ENCODE measurements around the gene SCN3A. TPM values are rescaled to one million over a fixed set of nuclear protein-coding genes. Genes with fewer than 3 reads are reported as not detected.

The SCN3A gene
- polyA plus RNA-seq, 1 donor (not counting 4 experiments of a cell fraction or from before 2014, with no cell fraction given), result 0.01 TPM

GRCh38 chr2:165185633-165186032 is 18.2 kb downstream of the SCN3A start:
- H3K9me1 ChIP-seq (ENCODE audit: control insufficient read depth, extremely low read depth, insufficient read depth, low read length), result no peaks in the 10 kb centered on the region
- no peak overlapping the region for H3K27ac ChIP-seq (ENCODE audit: control insufficient read depth, insufficient read depth, low read length)
- H2AFZ ChIP-seq (ENCODE audit: control insufficient read depth, low read length), result no peak overlapping the region
- H4K20me1 ChIP-seq (ENCODE audit: control insufficient read depth, extremely low read depth, insufficient read depth, low read length), result no peaks in the 10 kb centered on the region
- dilution Hi-C loops (cut with MboI; ENCODE audit: extremely low pct_ligation_motif_present, low sequenced_read_pairs), result no loop called here
- FAIRE-seq (no peak), DNase-seq (ENCODE audit: low read depth, low spot score) (no peak)
- no peak overlapping the region for H3K9ac ChIP-seq (ENCODE audit: control insufficient read depth, extremely low read depth, insufficient read depth, low read length)
- TF ChIP-seq CTCF (optimal IDR thresholded peaks at IDR 0.05 in 1 of 3, IDR thresholded peaks at IDR 0.05 in 1 of 3, conservative IDR thresholded peaks at IDR 0.05 in 1 of 3; ENCODE audit: extremely low read depth in 1 of 3, insufficient read depth in 2 of 3, low read length in 3 of 3), result no peak
- TF ChIP-seq EZH2 (IDR thresholded peaks at IDR 0.05; ENCODE audit: low read length), result no peak
- no peak overlapping the region for H3K4me3 ChIP-seq (ENCODE audit: control insufficient read depth in 2 of 3, extremely low read depth in 1 of 3, insufficient read depth in 2 of 3, low read depth in 1 of 3, low read length in 3 of 3)
- no peaks in the 10 kb centered on the region for H3K79me2 ChIP-seq (ENCODE audit: control insufficient read depth, insufficient read depth, low read length)
- no peaks in the 10 kb centered on the region for H3K36me3 ChIP-seq (ENCODE audit: control insufficient read depth in 2 of 2, extremely low read depth in 1 of 2, insufficient read depth in 2 of 2, low read length in 2 of 2)
- peaks cover 3% of the 10 kb centered on the region for H3K27me3 ChIP-seq (ENCODE audit: control insufficient read depth, extremely low read depth, insufficient read depth, low read length)
- H3K4me1 ChIP-seq (ENCODE audit: control insufficient read depth, extremely low read depth, insufficient read depth, low read length), result no peaks in the 10 kb centered on the region
- no peaks in the 10 kb centered on the region for H3K9me3 ChIP-seq (ENCODE audit: control insufficient read depth, low read depth, low read length)
- H3K4me2 ChIP-seq (ENCODE audit: control insufficient read depth, extremely low read depth, insufficient read depth, low read depth, low read length), result no peak overlapping the region

GRCh38 chr2:165182029-165182428 is 21.8 kb downstream of the SCN3A start:
- no peak overlapping the region for H3K9ac ChIP-seq (ENCODE audit: control insufficient read depth, extremely low read depth, insufficient read depth, low read length)
- TF ChIP-seq CTCF (optimal IDR thresholded peaks at IDR 0.05 in 1 of 3, IDR thresholded peaks at IDR 0.05 in 1 of 3, conservative IDR thresholded peaks at IDR 0.05 in 1 of 3; ENCODE audit: extremely low read depth in 1 of 3, insufficient read depth in 2 of 3, low read length in 3 of 3) (no peak), EZH2 (IDR thresholded peaks at IDR 0.05; ENCODE audit: low read length) (no peak)
- no peaks in the 10 kb centered on the region for H3K9me3 ChIP-seq (ENCODE audit: control insufficient read depth, low read depth, low read length)
- no peak overlapping the region for H3K27ac ChIP-seq (ENCODE audit: control insufficient read depth, insufficient read depth, low read length)
- DNase-seq (ENCODE audit: low read depth, low spot score), result no peak
- dilution Hi-C loops (cut with MboI; ENCODE audit: extremely low pct_ligation_motif_present, low sequenced_read_pairs), result no loop called here
- H2AFZ ChIP-seq (ENCODE audit: control insufficient read depth, low read length), result no peak overlapping the region
- H3K4me1 ChIP-seq (ENCODE audit: control insufficient read depth, extremely low read depth, insufficient read depth, low read length), result no peaks in the 10 kb centered on the region
- no peak overlapping the region for H3K4me3 ChIP-seq (ENCODE audit: control insufficient read depth in 2 of 3, extremely low read depth in 1 of 3, insufficient read depth in 2 of 3, low read depth in 1 of 3, low read length in 3 of 3)
- no peaks in the 10 kb centered on the region for H3K79me2 ChIP-seq (ENCODE audit: control insufficient read depth, insufficient read depth, low read length)
- no peaks in the 10 kb centered on the region for H3K9me1 ChIP-seq (ENCODE audit: control insufficient read depth, extremely low read depth, insufficient read depth, low read length)
- no peak for FAIRE-seq
- peaks cover 3% of the 10 kb centered on the region for H3K27me3 ChIP-seq (ENCODE audit: control insufficient read depth, extremely low read depth, insufficient read depth, low read length)
- no peaks in the 10 kb centered on the region for H4K20me1 ChIP-seq (ENCODE audit: control insufficient read depth, extremely low read depth, insufficient read depth, low read length)
- H3K4me2 ChIP-seq (ENCODE audit: control insufficient read depth, extremely low read depth, insufficient read depth, low read depth, low read length), result no peak overlapping the region
- no peaks in the 10 kb centered on the region for H3K36me3 ChIP-seq (ENCODE audit: control insufficient read depth in 2 of 2, extremely low read depth in 1 of 2, insufficient read depth in 2 of 2, low read length in 2 of 2)
